Breast epithelium (tissue), 4 donors: Measurements from ENCODE around the gene SSR4. TPM values are rescaled to one million over a fixed set of nuclear protein-coding genes. Genes with fewer than 3 reads are reported as not detected.

ENCODE experiments used
- DNase-seq, 2 donors: peaks; one replicate each; pipeline ENCODE4 v3.0.0-alpha.2; 2019; ENCODE audit warnings: low spot score in 2 of 2
- H3K27ac ChIP-seq, 2 donors: fragments of 200-600 bp; sonication (generic) in 1 of 2; one replicate each; pipeline ENCODE4 v1.5.1; 2016 to 2019; ENCODE audit warnings: mild to moderate bottlenecking in 1 of 2
- H3K27me3 ChIP-seq, 2 donors: fragments of 200-600 bp; sonication (generic) in 1 of 2; one replicate each; pipeline versions ENCODE4 v1.5.1 to v1.6.0; 2017 to 2019; ENCODE audit warnings: control low read depth in 1 of 2, mild to moderate bottlenecking in 1 of 2
- H3K36me3 ChIP-seq: fragments of 200-600 bp; one replicate; pipeline ENCODE4 v1.5.1; 2019
- H3K4me1 ChIP-seq, 2 donors: fragments of 200-600 bp; sonication (generic); one replicate each; pipeline ENCODE4 v1.5.1; 2016 to 2019; ENCODE audit warnings: control low read depth in 1 of 2
- H3K4me3 ChIP-seq, 3 donors: fragments of 200-600 bp; sonication (generic); 1 replicate in 2 of 3; 2 replicates in 1 of 3; pipeline ENCODE4 v1.5.1; 2016 to 2019; ENCODE audit warnings: mild to moderate bottlenecking in 3 of 3, moderate library complexity in 2 of 3
- H3K9me3 ChIP-seq, 2 donors: fragments of 200-600 bp; sonication (generic) in 1 of 2; one replicate each; pipeline ENCODE4 v1.5.1; 2016 to 2019; ENCODE audit warnings: control low read depth in 1 of 2
- POLR2A ChIP-seq: fragments of 450-650 bp; IDR thresholded peaks from one replicate; pipeline ENCODE4 v1.6.1; 2016; ENCODE audit warnings: antibody characterized with exemption, mild to moderate bottlenecking, moderate library complexity
- POLR2AphosphoS5 ChIP-seq, 3 donors: sonication (generic); formaldehyde crosslinking; IDR thresholded peaks; one replicate each; pipeline ENCODE4 v1.6.1; 2017; ENCODE audit warnings: antibody characterized with exemption in 3 of 3
- intact Hi-C: fragments of 100-400 bp; cut with DNase I; formaldehyde crosslinking; loops from one replicate; pipeline ENCODE4 v1.15.1; 2023; ENCODE audit warnings: low total_unique reads
- total RNA-seq, 3 donors: library from RNA; depleted of rRNA; stranded (reverse); fragments of >200 nt; gene quantifications; one replicate each; pipeline ENCODE4 v1.1.0, GENCODE V29; 2016
- TF ChIP-seq, protein P1 (sequence below), 3 donors: fragments of 450-650 bp; IDR thresholded peaks; one replicate each; pipeline ENCODE4 v1.5.1; 2016 to 2017; ENCODE audit warnings: antibody characterized with exemption in 3 of 3, mild to moderate bottlenecking in 3 of 3, moderate library complexity in 3 of 3

SSR4 gene
- total RNA-seq, 3 donors from 2014 or later, result 112 to 252 (median 182) TPM

DNA sequence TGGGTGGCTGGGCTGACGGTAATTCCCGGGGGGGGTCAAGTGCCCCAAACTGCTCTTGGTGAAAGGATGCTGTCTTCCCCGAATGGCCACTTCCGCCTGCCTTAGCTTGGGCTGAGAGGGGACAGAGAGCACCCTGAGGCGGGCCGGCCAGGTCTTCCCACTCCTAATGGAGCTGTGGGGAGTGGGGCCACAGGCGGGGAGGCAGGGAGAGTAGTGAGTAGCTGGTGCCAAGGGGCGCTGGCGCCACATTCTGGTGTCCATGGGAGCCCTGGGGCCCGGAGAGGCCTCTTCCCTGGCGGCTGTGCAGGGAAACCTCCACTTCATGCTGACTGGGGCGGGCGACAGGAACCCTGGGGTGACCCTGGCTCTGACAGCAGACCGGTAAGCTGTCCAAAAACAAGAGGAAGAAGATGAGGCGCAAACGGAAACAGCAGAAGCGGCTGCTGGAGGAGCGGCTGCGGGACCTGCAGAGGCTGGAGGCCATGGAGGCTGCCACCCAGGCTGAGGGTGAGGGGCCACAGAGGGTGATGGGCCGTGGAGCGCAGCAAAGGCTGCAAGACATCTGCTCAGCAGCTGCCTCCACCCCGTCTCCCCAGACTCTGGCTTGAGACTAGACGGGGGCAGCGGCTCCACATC lies 11.0 kb upstream of the SSR4 start:
- no peak overlapping the region for H3K27ac ChIP-seq
- H3K4me3 ChIP-seq, result no peak overlapping the region
- no peaks in the 10 kb centered on the region for H3K36me3 ChIP-seq
- intact Hi-C loops, result no loop called here
- no peak for TF ChIP-seq POLR2A
- TF ChIP-seq POLR2AphosphoS5 (IDR thresholded peaks at IDR 0.05), result no peak
- TF ChIP-seq, protein P1, sequence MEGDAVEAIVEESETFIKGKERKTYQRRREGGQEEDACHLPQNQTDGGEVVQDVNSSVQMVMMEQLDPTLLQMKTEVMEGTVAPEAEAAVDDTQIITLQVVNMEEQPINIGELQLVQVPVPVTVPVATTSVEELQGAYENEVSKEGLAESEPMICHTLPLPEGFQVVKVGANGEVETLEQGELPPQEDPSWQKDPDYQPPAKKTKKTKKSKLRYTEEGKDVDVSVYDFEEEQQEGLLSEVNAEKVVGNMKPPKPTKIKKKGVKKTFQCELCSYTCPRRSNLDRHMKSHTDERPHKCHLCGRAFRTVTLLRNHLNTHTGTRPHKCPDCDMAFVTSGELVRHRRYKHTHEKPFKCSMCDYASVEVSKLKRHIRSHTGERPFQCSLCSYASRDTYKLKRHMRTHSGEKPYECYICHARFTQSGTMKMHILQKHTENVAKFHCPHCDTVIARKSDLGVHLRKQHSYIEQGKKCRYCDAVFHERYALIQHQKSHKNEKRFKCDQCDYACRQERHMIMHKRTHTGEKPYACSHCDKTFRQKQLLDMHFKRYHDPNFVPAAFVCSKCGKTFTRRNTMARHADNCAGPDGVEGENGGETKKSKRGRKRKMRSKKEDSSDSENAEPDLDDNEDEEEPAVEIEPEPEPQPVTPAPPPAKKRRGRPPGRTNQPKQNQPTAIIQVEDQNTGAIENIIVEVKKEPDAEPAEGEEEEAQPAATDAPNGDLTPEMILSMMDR (IDR thresholded peaks at IDR 0.05), result no peak
- H3K9me3 ChIP-seq, result no peaks in the 10 kb centered on the region
- no peak for DNase-seq
- peaks cover 0 to 68% of the 10 kb centered on the region in 2 donors for H3K27me3 ChIP-seq
- H3K4me1 ChIP-seq, result no peaks in the 10 kb centered on the region

DNA sequence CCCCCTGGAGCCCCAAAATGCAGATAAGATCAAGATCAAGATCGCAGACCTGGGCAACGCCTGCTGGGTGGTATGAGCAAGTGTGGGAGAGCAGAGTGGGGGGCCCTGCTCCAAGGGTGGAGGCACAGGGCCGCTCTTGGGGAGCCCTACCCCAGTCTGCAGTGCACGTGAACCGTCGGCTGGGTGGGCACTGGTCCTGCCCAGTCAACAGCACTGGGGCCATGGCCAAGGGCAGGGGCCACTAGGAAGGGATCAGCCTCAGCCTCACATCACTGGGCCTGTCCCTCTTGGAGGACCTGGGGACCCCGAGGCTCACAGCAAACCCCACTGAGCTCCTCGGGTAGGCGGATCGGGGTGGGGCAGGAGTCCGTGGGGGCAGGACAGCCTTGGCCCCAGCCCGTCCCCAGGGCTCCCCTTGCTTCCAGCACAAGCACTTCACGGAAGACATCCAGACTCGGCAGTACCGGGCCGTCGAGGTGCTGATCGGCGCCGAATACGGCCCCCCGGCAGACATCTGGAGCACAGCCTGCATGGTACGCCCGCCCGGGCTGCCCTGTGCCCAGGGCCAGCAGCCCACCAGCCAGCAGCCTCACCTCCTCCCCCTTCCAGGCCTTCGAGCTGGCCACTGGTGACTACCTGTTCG lies 10.0 kb upstream of the SSR4 start:
- no peaks in the 10 kb centered on the region for H3K4me1 ChIP-seq
- no peaks in the 10 kb centered on the region for H3K9me3 ChIP-seq
- no peaks in the 10 kb centered on the region for H3K36me3 ChIP-seq
- intact Hi-C loops, result no loop called here
- no peak for DNase-seq
- H3K27ac ChIP-seq, result no peak overlapping the region
- peaks cover 0 to 63% of the 10 kb centered on the region in 2 donors for H3K27me3 ChIP-seq
- no peak overlapping the region for H3K4me3 ChIP-seq
- TF ChIP-seq POLR2AphosphoS5 (IDR thresholded peaks at IDR 0.05) (no peak), POLR2A (no peak)

DNA sequence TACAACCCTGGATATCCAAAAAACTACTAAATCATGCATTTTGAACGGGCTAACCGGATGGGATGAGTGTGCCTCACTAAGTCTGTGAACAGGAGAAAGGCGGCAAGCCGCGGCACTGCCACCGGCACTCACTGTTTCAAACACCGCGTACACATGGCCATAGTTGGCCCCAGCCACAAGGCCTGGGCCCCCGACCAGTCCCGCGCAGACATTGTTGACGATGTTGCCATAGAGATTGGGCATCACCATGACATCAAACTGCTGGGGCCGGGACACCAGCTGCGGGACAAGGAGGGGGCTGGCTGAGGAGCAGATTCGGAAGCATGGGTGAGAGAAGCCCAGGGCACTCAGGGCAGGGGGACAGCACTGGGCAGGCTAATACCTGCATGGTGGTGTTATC lies 7.8 kb upstream of the SSR4 start:
- no peak for TF ChIP-seq POLR2A
- intact Hi-C loops, result no loop called here
- Histone ChIP-seq H3K4me3 (no peak overlapping the region), H3K4me1 (no peaks in the 10 kb centered on the region), H3K9me3 (no peaks in the 10 kb centered on the region), H3K27me3 (peaks cover 0 to 60% of the 10 kb centered on the region in 2 donors), H3K36me3 (no peaks in the 10 kb centered on the region), H3K27ac (no peak overlapping the region)
- DNase-seq, result no peak

DNA sequence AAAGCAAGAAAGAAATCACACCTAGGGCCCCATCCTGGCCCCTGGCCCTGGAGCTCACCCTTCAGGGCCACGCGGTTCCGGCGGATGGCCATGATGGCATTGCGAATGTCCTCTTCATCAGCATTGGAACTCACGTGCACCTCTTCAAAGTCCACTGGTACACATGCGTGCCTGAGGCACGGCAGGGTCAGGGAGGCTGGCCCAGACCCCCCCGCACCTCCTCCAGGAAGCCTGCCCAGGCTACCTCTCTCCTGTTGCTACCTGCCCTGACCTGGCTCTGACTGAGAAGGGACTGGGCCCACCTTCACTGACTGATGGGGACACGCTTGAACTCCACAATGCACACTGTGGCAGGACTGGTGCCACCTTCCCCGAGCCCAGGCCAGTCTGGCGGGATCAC lies 4.8 kb upstream of the SSR4 start:
- H3K27ac ChIP-seq, result no peak overlapping the region
- H3K36me3 ChIP-seq, result no peaks in the 10 kb centered on the region
- H3K4me3 ChIP-seq, result no peak overlapping the region
- H3K9me3 ChIP-seq, result no peaks in the 10 kb centered on the region
- H3K27me3 ChIP-seq, result peaks cover 0 to 51% of the 10 kb centered on the region in 2 donors
- TF ChIP-seq POLR2A (no peak), POLR2AphosphoS5 (IDR thresholded peaks at IDR 0.05) (no peak)
- TF ChIP-seq, protein P1 (IDR thresholded peaks at IDR 0.05), result no peak
- DNase-seq, result no peak
- intact Hi-C loops, result loop anchor here (10.0 kb wide), 1 partner anchor 165 kb away; no protein-coding TSS in a partner anchor
- H3K4me1 ChIP-seq, result no peaks in the 10 kb centered on the region

DNA sequence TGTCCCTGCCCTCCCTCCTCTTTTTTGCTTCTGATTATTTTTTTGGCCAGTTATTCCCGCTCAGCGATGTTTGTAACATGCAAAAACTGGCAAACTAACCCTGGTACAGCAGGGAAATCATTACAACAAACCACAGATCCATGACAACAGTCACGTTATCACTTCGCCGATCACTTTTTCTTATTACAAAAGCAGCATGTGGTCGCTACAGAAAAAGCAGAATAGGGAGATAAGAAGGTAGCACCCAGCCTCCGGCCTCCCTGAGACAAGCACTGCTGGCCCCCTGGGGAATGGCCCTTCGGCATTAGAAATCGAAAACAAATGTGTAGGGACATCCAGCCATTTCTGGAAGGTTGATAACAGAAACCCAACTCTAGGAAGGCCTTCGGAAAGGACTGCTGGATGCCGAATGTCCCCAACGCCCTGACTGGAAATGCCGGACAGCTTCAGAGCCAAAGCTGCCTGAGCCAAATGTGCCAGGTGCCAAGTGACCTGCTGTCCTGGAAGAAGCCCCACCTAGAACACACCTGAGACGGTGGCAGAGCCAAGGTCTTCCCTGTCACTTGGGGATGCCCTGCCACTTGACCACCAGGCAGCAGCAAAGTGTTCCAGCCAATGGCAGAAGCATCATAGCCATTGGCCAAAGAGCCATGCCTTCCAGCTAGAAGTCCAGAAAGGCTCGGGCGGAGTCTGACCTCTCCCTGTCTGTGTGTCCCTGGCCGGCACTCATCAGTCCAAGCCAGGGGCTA lies 3.2 kb upstream of the SSR4 start:
- H3K4me1 ChIP-seq, result no peaks in the 10 kb centered on the region
- H3K27ac ChIP-seq, result no peak overlapping the region
- no peaks in the 10 kb centered on the region for H3K36me3 ChIP-seq
- H3K27me3 ChIP-seq, result peaks cover 0 to 46% of the 10 kb centered on the region in 2 donors
- H3K4me3 ChIP-seq, result peak overlapping the region in 1 of 3 donors; percentile 22
- intact Hi-C loops, result loop anchor here (10.0 kb wide), 1 partner anchor 164 kb away; no protein-coding TSS in a partner anchor
- H3K9me3 ChIP-seq, result peaks cover 4 to 11% of the 10 kb centered on the region in 2 donors
- no peak for DNase-seq
- TF ChIP-seq, protein P1 (IDR thresholded peaks at IDR 0.05), result no peak
- no peak for TF ChIP-seq POLR2A
- TF ChIP-seq POLR2AphosphoS5 (IDR thresholded peaks at IDR 0.05), result no peak
